Glutamatergic neuron (in vitro differentiated cells): ENCODE results near the gene TBC1D14. TPM values are rescaled to one million over a fixed set of nuclear protein-coding genes. Genes with fewer than 3 reads are reported as not detected.

Experiments
- DNase-seq: peaks from one replicate; pipeline ENCODE4 v3.0.0; 2022
- H3K27ac Mint-ChIP-seq: one replicate; pipeline ENCODE4 v1.8.0; 2020; ENCODE audit warnings: mild to moderate bottlenecking, mixed read lengths, inconsistent platforms; ENCODE audit not compliant: unreplicated experiment
- H3K27me3 Mint-ChIP-seq: one replicate; pipeline ENCODE4 v1.8.0; 2020; ENCODE audit warnings: mild to moderate bottlenecking, moderate library complexity, mixed read lengths, inconsistent platforms; ENCODE audit not compliant: unreplicated experiment
- H3K36me3 Mint-ChIP-seq: one replicate; pipeline ENCODE4 v1.8.0; 2020; ENCODE audit warnings: mild to moderate bottlenecking, mixed read lengths, inconsistent platforms; ENCODE audit not compliant: unreplicated experiment
- H3K4me1 Mint-ChIP-seq: one replicate; pipeline ENCODE4 v1.8.0; 2020; ENCODE audit warnings: mild to moderate bottlenecking, low read depth, mixed read lengths, inconsistent platforms; ENCODE audit not compliant: unreplicated experiment
- H3K4me3 Mint-ChIP-seq: one replicate; pipeline ENCODE4 v1.8.0; 2020; ENCODE audit warnings: mild to moderate bottlenecking, mixed read lengths, inconsistent platforms; ENCODE audit not compliant: unreplicated experiment
- H3K9me3 Mint-ChIP-seq: one replicate; pipeline ENCODE4 v1.8.0; 2020; ENCODE audit warnings: mild to moderate bottlenecking, moderate library complexity, mixed read lengths, inconsistent platforms; ENCODE audit not compliant: unreplicated experiment
- total RNA-seq: library from RNA; stranded (reverse); fragmentation: NEBNext Ultra II Directional; extraction: Animal tissue kit (Norgen Biotek cat#: 25700); gene quantifications from one replicate; pipeline ENCODE4 v1.2.1, GENCODE V29; 2021; ENCODE audit not compliant: unreplicated experiment
- TF ChIP-seq, protein P1 (sequence below): fragments of 200-600 bp; sonication (generic); IDR thresholded peaks from one replicate; pipeline ENCODE4 v1.5.0; 2021; ENCODE audit not compliant: partially characterized antibody, unreplicated experiment

Gene TBC1D14
- total RNA-seq, 1 donor from 2014 or later: 82.2 TPM

DNA sequence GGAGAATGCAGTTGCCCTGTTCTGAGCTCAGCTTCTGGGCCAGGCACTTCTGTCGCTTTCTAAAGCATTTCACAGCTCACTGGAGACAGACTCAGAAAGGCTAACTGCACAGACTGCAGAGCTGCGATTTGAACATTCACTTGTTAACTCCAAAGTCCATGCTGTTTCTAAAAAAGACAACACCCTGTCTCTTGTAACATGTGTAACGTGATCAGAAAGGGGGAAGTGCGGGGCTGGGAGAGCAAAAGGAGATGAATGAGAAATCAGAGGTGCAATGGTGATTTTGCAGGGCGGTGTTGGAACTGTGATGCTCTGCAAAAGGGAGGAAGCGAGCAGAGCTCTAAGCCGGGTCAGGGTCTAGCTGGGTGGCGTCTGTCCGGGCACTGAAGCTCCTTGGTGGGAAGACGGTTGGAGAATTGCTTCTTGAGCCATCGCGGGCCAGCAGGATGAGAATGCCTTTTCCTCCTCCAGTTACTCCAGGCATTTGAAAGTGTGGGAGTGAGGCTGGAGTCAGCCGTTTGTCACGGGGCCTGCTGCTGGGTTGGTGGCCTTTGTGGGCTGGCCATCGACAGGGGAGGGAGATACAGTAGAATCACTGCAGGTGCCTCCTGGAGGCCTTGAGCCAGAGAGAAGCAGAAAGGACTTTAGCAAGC lies 20.3 kb downstream of the TBC1D14 start:
- peaks cover 15% of the 10 kb centered on the region for H3K9me3 Mint-ChIP-seq
- peak overlapping the region; percentile 60 for H3K27ac Mint-ChIP-seq
- TF ChIP-seq, protein P1, sequence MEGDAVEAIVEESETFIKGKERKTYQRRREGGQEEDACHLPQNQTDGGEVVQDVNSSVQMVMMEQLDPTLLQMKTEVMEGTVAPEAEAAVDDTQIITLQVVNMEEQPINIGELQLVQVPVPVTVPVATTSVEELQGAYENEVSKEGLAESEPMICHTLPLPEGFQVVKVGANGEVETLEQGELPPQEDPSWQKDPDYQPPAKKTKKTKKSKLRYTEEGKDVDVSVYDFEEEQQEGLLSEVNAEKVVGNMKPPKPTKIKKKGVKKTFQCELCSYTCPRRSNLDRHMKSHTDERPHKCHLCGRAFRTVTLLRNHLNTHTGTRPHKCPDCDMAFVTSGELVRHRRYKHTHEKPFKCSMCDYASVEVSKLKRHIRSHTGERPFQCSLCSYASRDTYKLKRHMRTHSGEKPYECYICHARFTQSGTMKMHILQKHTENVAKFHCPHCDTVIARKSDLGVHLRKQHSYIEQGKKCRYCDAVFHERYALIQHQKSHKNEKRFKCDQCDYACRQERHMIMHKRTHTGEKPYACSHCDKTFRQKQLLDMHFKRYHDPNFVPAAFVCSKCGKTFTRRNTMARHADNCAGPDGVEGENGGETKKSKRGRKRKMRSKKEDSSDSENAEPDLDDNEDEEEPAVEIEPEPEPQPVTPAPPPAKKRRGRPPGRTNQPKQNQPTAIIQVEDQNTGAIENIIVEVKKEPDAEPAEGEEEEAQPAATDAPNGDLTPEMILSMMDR: no peak
- peaks cover 19% of the 10 kb centered on the region for H3K36me3 Mint-ChIP-seq
- H3K4me1 Mint-ChIP-seq: peaks cover 39% of the 10 kb centered on the region
- H3K27me3 Mint-ChIP-seq: peaks cover 17% of the 10 kb centered on the region
- DNase-seq: no peak
- peak overlapping the region; percentile 30 for H3K4me3 Mint-ChIP-seq

DNA sequence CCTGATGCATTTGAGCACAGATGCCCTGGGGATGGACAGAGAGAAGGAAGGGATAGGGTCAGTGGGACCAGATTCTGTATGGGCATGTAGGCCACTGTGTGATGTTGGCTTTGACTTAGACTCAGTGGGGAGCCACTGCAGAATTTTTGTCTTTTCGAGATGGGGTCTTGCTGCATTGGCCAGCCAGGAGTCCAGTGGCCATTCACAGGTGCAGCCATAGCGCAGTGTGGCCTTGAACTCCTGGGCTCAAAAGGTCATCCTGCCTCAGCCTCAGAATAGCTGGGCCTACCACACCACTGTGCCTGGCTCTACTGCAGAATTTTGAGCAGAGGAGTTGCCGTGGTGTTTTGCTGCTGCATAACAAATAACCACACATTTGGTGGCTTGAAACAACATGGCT lies 22.8 kb downstream of the TBC1D14 start:
- Mint-ChIP-seq H3K27ac (no peak overlapping the region), H3K4me1 (peaks cover 34% of the 10 kb centered on the region), H3K27me3 (peaks cover 18% of the 10 kb centered on the region), H3K36me3 (peaks cover 19% of the 10 kb centered on the region), H3K4me3 (no peak overlapping the region), H3K9me3 (peaks cover 11% of the 10 kb centered on the region)
- TF ChIP-seq, protein P1: no peak
- DNase-seq: no peak

DNA sequence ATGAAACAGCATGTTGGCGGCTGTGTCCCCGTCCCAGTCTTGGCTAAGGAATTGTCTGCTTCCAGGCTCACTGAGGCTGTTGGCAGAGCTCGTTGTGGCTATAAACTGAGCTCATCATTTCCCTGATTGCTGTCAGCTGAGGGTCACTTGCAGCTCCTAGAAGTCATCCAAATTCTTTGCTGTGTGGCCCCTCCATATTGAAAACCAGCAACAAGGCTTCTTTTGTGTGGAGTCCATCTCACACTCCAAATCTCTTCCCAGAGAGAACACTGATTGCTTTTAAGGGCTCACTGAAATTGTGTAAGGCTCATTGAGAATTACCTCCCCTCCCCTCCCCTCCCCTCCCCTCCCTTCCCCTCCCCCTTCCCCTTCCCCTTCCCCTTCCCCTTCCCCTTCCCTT lies 23.3 kb downstream of the TBC1D14 start:
- DNase-seq: no peak
- H3K4me1 Mint-ChIP-seq: peaks cover 35% of the 10 kb centered on the region
- no peak overlapping the region for H3K4me3 Mint-ChIP-seq
- peaks cover 19% of the 10 kb centered on the region for H3K36me3 Mint-ChIP-seq
- TF ChIP-seq, protein P1: no peak
- H3K9me3 Mint-ChIP-seq: peaks cover 11% of the 10 kb centered on the region
- peaks cover 18% of the 10 kb centered on the region for H3K27me3 Mint-ChIP-seq
- no peak overlapping the region for H3K27ac Mint-ChIP-seq

- no peak overlapping the region for H3K27ac Mint-ChIP-seq
- H3K27me3 Mint-ChIP-seq: peaks cover 18% of the 10 kb centered on the region
- no peak for DNase-seq
- H3K4me1 Mint-ChIP-seq: peaks cover 38% of the 10 kb centered on the region
- no peak overlapping the region for H3K4me3 Mint-ChIP-seq
- H3K9me3 Mint-ChIP-seq: peaks cover 12% of the 10 kb centered on the region
- TF ChIP-seq, protein P1: no peak
- H3K36me3 Mint-ChIP-seq: peaks cover 19% of the 10 kb centered on the region
Measured at GRCh38 chr4:6933691-6934430, 24.2 kb downstream of the TBC1D14 start.

GRCh38 chr4:6935965-6936364 lies 26.3 kb downstream of the TBC1D14 start:
- Mint-ChIP-seq H3K4me1 (peaks cover 41% of the 10 kb centered on the region), H3K27me3 (peaks cover 20% of the 10 kb centered on the region), H3K9me3 (peaks cover 10% of the 10 kb centered on the region)

More at GRCh38 chr4:6935965-6936364, 26.3 kb downstream of the TBC1D14 start:
- TF ChIP-seq, protein P1: no peak
- no peak overlapping the region for H3K4me3 Mint-ChIP-seq
- no peak for DNase-seq
- H3K36me3 Mint-ChIP-seq: peaks cover 19% of the 10 kb centered on the region
- no peak overlapping the region for H3K27ac Mint-ChIP-seq
